Dermis microvascular lymphatic vessel endothelial cell (primary cell): ENCODE measurements around the gene LFNG. TPM values are rescaled to one million over a fixed set of nuclear protein-coding genes. Genes with fewer than 3 reads are reported as not detected.
A peak's percentile ranks its signal among the peaks of the same experiment; 100 is the strongest.
"Not testable (repeated sequence)": the region's sequence is repeated elsewhere in the genome, so short reads cannot be mapped to it uniquely, and the experiment has no call there.

ENCODE experiments used
- DNase-seq, 2 donors: peaks; one replicate each; pipeline versions ENCODE4 v3.0.0 to v3.0.0-alpha.2; 2010; ENCODE audit warnings: low read depth in 2 of 2
- total RNA-seq: library from RNA; depleted of rRNA; stranded (reverse); fragments of >200 nt; gene quantifications from 2 replicates; pipeline ENCODE4 v1.2.1, GENCODE V29; 2014

The LFNG gene
- total RNA-seq, 1 donor from 2014 or later: 19.5 TPM

DNA sequence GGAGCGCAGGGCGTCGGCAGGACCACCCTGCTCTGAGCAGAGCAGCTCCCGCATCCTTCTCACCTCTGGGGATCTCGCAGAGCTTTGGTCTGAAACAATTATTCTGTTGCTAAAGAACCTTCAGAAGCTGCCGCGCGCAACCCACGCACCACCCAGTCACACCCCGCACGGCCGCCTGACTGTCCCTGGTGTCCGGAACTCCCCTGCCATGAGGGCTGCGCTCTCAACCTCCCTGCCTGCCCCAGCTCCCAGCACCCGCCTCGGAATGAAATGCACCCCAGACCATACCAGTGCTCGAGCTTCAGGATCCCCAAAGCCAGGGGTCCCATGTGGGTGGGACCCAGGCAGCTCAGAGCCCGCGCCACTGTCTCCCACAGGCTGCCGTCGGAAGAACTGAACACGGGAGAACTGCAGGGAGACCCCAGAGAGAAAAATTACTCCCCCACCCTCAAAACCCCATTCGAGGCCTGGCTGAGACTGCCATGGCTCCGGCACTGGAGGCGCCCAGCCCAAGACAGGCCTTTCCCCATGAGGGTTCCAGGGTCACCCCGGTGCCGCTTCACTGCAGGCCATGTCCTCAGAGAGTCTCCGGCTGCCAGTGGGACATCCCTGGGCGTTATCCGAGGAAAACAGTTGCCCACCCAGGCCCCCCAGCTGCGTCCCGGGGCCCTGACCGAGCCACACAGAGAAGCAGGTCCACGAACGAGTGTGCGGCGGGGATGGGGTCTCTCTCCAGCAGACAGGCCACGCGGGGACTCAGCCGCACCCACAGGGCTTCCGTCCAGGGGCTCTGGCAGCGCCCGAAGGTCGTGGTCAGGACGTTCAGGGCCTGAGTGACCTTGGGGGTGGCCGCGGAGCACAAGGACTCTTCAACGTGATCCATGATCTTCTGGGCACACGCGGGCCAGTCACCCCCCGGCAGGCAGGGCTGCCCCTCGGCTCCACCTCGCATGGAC is 23.6 kb downstream of the LFNG start:
- DNase-seq: no peak

DNA sequence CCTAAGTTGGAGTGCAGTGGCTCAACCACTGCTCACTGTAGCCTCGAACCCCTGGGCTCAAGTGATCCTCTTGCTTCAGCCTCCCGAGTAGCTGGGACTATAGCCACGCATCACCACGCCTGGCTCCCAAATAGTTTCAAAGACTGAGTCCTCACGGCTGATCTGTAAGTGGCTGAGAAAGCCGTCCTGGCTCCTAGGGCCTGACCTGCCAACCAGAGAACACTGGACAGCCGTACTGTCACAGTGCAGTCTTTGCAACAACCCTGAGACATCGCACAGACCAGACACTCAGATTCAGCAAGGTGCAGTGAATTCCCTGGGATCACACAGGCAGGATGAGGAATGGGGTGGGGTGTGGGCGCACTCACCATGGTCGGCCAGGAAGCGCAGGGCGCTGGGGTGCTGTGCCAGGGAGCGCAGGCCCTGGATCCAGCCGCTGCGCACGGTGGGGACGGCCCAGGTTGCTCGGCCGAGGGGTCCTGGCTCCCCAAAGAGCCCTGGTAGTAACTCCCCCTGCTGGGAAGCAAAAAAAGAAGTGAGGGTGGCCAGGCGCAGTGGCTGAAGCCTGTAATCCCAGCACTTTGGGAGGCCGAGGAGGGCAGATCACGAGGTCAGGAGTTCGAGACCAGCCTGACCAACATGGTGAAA is 25.1 kb downstream of the LFNG start:
- DNase-seq: no peak

DNA sequence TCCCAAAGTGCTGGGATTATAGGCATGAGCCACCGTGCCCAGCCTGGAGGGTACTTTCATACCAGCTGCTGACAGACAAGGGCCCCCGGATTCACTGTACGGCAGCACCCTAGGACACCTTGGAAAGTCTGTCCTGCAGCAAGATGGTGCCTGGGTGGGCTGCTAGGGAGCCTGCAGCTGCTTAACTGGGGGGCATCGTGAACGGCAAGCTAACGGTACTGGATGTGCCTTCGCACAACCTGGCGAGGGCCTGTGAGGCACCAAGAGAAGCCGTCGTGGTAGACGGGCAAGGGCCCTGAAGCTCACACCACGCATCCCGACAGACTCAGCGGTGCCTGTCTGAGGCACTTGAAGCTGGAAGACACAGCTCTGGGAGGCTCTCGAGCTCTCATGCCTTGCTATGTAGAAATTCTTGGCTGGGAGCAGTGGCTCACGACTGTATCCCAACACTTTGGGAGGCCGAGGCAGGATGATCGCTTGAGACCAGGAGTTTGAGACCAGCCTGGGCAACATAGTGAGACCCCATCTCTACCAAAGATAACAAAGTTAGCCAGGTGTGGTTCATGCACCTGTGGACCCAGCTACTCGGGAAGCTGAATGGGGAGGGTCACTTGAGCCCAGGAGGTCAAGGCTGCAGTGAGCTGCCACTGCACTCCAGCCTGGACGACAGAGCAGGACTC is 26.3 kb downstream of the LFNG start:
- DNase-seq: no peak

DNA sequence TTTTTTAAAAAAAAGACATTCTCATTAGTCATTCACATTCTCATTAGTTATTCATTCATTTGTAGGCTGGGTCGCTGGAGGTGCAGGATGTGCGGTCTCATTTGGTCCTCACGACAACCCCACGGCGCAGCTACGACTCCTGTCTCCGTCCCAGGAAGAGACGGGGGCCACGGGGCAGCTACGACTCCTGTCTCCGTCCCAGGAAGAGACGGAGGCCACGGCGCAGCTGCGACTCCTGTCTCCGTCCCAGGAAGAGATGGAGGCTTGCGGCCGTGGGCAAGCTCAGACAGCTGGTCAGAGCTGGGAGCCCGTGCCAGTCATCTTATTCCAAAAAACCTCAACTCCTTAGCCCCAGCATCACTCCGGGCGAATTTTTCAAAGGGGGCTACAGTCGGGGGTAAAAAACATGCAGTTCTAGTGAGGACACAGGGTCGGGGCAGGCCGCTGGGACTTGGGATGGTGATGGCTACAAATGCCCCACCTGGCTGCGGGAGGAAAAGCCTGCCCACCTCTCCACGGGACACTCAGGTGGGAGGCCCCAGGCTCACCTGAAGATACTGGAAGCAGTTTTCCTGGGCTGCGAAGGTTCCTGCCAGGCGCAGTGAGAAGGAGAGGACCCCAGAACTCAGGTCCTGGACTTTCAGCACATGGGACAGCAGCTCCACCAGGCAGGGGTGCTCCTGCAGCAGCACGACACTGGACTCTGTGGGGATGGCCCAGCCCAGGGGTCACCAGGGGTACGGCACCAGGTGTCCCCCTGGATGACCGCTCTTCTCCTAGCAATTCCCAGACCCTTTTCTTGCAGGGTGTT is 27.4 kb downstream of the LFNG start:
- no peak for DNase-seq

DNA sequence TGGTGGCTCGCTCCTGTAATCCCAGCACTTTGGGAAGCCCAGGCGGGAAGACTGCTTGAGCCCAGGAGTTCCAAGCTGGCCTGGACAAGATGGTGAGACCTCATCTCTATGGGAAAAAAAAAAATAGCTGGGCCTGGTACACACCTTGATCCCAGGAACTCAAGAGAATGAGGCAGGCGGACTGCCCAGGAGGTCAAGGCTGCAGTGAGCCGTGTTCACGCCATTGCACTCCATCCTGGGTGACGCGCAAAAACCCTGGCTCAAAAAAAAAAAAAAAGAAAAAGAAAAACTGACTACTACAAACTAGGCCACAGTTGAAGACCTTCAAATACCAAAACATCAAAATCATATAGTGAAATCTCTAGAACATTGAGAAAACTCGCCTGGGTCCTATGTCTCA is 31.8 kb downstream of the LFNG start:
- DNase-seq: no peak

DNA sequence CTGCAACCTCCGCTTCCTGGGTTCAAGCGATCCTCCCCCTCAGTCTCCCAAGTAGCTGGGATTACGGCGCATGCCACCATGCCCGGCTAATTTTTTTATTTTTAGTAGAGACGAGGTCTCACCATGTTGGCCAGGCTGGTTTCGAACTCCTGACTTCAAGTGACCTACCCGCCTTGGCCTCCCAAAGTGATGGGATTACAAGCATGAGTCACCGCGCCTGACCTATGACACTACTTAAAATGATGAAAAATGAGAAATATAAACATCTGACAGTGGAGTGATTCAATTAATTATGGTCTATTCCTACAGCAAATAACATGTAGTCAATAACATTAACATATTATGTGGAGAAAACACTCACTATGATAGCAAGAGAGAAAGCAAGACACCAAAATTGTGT is 33.5 kb downstream of the LFNG start:
- no peak for DNase-seq

DNA sequence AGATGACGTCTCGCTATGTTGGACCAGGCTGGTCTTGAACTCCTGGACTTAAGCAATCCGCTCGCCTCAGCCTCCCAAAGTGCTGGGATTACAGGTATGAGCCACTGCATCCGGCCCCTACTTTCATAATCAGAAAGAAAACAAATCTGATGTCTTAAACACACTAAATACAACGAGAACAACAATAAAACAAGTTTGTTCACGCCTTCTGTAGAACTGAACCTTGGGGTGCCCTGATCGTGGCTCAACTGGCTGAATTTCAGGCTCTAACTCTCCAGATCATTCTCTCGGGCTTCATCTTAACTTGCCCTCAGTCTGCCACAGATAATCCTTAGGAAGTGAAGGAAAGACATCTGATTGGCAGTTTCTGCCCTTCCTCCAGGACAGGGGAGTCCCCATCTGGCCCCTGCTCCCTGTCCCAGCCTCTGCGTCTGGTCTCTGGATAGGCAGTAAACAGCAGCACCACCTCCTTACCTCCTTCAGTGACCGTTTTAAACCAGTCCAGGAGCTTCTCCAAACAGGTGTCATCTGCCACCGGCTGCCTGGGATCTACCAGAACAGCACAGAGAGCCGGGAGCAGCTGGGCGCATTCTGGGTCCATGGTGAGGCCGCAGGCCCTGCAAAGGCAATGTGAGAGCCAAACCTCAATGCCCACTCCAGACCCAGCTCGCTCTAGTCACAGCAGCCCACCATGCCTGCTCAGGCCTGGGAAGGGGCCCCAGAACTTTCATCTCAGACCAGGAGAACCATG is 34.4 kb downstream of the LFNG start:
- DNase-seq: no peak

DNA sequence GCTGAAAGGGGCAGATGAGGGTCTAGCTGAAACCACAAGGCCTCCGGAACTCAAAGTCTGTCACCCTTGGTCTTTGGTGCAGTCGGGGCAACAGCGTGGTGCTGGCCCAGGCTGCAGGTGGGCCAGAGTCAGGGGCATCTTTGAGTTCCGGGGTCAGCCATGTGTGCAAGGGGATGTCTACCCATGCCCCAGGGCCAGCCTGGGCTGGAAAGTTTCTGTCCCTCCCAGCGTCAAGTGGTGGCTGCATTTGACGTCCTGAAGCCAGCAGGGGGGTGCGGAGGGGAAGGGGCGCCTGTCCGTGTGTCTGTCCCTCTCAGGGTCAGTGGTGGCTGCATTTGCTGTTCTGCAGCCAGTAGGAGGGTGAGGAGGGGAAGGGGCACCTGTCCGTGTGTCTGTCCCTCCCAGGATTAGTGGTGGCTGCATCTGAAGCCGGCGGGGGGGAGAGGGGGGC is 35.1 kb downstream of the LFNG start:
- no peak for DNase-seq

- peak; percentile 81 to 93 for DNase-seq
Observed at GRCh38 chr7:2555121-2556052, 35.8 kb downstream of the LFNG start, which contains the start of gene BRAT1. Gene BRAT1, minus strand, starts transcription at chr7:2555524. Its CDS starts 1,093 bp downstream, at chr7:2554431.

- peak; percentile 78 to 91 for DNase-seq
Observed at GRCh38 chr7:2558629-2559282, 39.2 kb downstream of the LFNG start, which contains the start of gene IQCE. Gene IQCE, plus strand, starts transcription at chr7:2558979. Its CDS starts 203 bp downstream, at chr7:2559182.

DNA sequence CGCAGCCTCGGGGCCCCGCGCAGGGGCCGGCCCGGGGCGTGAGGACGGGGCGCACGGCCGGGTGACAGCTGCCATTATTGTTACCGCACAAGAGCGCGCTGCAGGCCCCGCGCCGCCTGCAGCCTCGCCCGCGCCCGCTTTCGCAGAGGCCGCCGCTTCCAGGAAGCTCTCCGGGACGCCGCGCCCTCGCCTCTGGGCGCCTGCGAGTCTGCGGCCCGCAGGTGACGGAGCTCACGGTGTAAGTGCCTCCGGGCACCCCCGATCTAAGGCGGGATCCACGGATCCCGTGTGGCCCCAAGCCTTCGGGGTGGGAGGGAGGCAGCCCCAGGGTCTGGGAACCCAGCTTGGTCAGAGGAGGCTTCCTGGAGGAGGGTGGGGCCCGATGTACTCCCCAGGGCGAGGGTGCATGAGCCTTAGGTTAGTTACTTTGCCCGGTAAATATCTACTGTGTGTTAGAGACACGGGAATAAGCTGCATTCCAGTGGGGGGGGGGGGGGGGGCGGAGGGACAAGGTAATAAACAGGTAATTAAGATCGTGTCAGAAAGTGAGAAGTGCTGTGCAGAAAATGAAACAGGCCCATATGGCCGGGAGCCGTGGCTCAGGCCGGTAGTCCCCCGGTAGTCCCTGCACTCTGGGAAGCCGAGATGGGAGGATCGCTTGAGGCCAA is 39.8 kb downstream of the LFNG start:
- peak in 1 of 2 donors; percentile 25 for DNase-seq

DNA sequence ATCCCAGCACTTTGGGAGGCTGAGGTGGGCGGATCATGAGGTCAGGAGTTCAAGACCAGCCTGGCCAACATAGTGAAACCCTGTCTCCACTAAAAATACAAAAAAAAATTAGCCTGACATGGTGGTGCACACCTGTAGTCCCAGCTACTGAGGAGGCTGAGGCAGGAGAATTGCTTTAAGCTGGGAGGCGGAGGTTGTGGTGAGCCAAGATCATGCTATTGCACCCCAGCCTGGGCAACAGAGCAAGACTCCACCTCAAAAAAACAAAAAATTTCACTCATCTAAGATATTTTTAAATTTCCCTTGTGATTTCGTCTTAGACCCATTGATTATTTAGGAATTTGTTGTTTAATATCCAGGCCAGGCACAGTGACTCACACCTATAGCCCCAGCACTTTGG is 44.4 kb downstream of the LFNG start:
- not testable (repeated sequence) for DNase-seq

GRCh38 chr7:2564970-2565540 is 45.5 kb downstream of the LFNG start:
- DNase-seq: peak in 1 of 2 donors; percentile 9

- DNase-seq: no peak
Observed at GRCh38 chr7:2566348-2566889, 46.8 kb downstream of the LFNG start.

- DNase-seq: no peak
Observed at GRCh38 chr7:2566890-2567678, 47.5 kb downstream of the LFNG start.

DNA sequence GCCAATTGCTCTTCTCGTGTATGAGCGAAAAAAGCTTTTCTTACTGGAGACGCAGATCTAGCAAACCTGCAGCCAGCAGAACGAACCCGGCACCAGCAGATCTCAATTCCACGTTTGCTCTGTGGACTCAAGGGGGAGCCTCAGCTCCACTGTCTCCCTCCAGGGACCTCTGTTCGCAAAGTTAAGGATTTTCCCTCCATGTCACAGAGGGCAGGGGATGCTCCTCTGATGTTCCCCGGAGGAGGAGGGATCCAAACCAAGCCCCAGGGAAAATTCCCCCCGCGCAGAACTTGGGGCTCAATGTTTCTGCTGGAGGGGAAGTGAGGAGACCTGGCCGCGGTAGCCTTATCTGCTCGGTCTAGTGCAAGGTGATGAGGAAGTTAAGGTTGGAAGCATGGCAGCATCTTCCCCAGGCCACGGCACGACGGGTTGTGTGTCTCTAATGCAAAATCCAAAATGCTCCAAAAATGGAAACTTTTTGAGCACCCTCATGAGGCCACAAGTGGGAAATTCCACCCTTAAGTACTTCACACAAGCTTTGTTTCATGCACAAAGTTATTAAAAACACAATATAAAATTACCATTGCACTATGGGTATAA is 48.2 kb downstream of the LFNG start:
- peak; percentile 38 to 45 for DNase-seq
